ENCODE results near the gene RTN4RL2. TPM values are rescaled to one million over a fixed set of nuclear protein-coding genes. Genes with fewer than 3 reads are reported as not detected.

The RTN4RL2 gene
- total RNA-seq, 1 experiment from 2014 or later = 7.0 TPM

GRCh38 chr11:57523419-57523818, 63.1 kb downstream of the RTN4RL2 start:
- Histone ChIP-seq H3K79me2 (ENCODE audit: insufficient read depth, low read length) (no peaks in the 10 kb centered on the region), H3K9me3 (ENCODE audit: control insufficient read depth, low read depth, low read length) (no peaks in the 10 kb centered on the region), H3K79me1 (ENCODE audit: insufficient read depth, low read depth, low read length, poor library complexity, severe bottlenecking) (no peaks in the 10 kb centered on the region), H2BK120ac (ENCODE audit: low read depth, low read length, poor library complexity, severe bottlenecking) (no peak overlapping the region), H3K27ac (ENCODE audit: insufficient read length, low read depth, low read length) (no peak overlapping the region), H4K91ac (ENCODE audit: insufficient read length, low read depth, low read length) (no peak overlapping the region), H3K23ac (ENCODE audit: insufficient read length, low read depth, low read length) (no peak overlapping the region), H3K9ac (ENCODE audit: extremely low read depth, insufficient read length, low read length) (no peak overlapping the region), H2BK5ac (ENCODE audit: insufficient read length, low read length) (no peak overlapping the region), H2BK15ac (ENCODE audit: low read depth, low read length) (no peak overlapping the region), H2BK12ac (ENCODE audit: insufficient read length, low read depth, low read length) (no peak overlapping the region), H3K23me2 (ENCODE audit: insufficient read length, low read depth, low read length, poor library complexity, severe bottlenecking) (no peaks in the 10 kb centered on the region), H2AFZ (ENCODE audit: low read length) (no peak overlapping the region), H4K8ac (replicated peaks; ENCODE audit: insufficient read length, low read depth, low read length) (no peak overlapping the region), H3T11ph (ENCODE audit: low read length) (no peak overlapping the region), H3K4ac (ENCODE audit: low read depth, low read length) (no peak overlapping the region), H3K27me3 (ENCODE audit: insufficient read depth, low read length) (no peaks in the 10 kb centered on the region), H2AK5ac (ENCODE audit: insufficient read length, low read length) (no peak overlapping the region), H3K4me1 (ENCODE audit: insufficient read depth, low read length) (no peaks in the 10 kb centered on the region), H2BK20ac (ENCODE audit: low read depth, low read length, poor library complexity, severe bottlenecking) (no peak overlapping the region), H3K4me2 (ENCODE audit: insufficient read depth, insufficient read length, low read length) (no peak overlapping the region), H3K18ac (ENCODE audit: insufficient read length, low read depth, low read length) (no peak overlapping the region), H3K56ac (ENCODE audit: insufficient read length, low read depth, low read length) (no peak overlapping the region), H4K5ac (ENCODE audit: insufficient read length, low read depth, low read length) (no peak overlapping the region), H4K20me1 (ENCODE audit: control insufficient read depth, insufficient read depth, insufficient read length) (no peaks in the 10 kb centered on the region), H3K14ac (ENCODE audit: insufficient read depth, low read length) (no peak overlapping the region)
- H3K4me3 Mint-ChIP-seq = no peak overlapping the region
- no peak for DNase-seq
- no peak for TF ChIP-seq CTCF (conservative IDR thresholded peaks at IDR 0.05)
- H3K27me3 Mint-ChIP-seq (ENCODE audit: low read depth) = peaks cover 1% of the 10 kb centered on the region; the same call in 1 of the 2 replicates
- no CpG with 5 or more reads among the region's 4 CpGs for WGBS (ENCODE audit: extremely low coverage, insufficient read length, low lambda C conversion rate)
- H3K4me1 Mint-ChIP-seq = peaks cover 15 to 18% of the 10 kb centered on the region in 2 experiments
- no peak overlapping the region for H3K27ac Mint-ChIP-seq
- peaks cover 6 to 11% (median 11%) of the 10 kb centered on the region in 3 experiments for H3K36me3 Mint-ChIP-seq (ENCODE audit: insufficient read depth in 1 of 3, low read depth in 3 of 3)
- no peaks in the 10 kb centered on the region; a peak in 1 of 5 replicates for H3K9me3 Mint-ChIP-seq

Other genes with a start within 250 kb of the RTN4RL2 start
- 0.37 and 0.39 TPM in 2 replicates for gene APLNR, start 223.3 kb upstream of the RTN4RL2 start, total RNA-seq (2021)
- 130 and 140 TPM in 2 replicates for gene TNKS1BP1, start 135.6 kb upstream of the RTN4RL2 start, total RNA-seq (2021)
- 202 and 205 TPM in 2 replicates for gene SSRP1, start 124.6 kb upstream of the RTN4RL2 start, total RNA-seq (2021)
- gene P2RX3, start 122.2 kb upstream of the RTN4RL2 start, total RNA-seq (2021) = 0.15 and 0.22 TPM in 2 replicates
- not detected in 2 replicates for gene PRG3, start 79.4 kb upstream of the RTN4RL2 start, total RNA-seq (2021)
- gene PRG2, start 69.9 kb upstream of the RTN4RL2 start, total RNA-seq (2021) = 0.31 TPM in 1 of 2 replicates, not detected in the other
- gene SLC43A3, start 33.4 kb upstream of the RTN4RL2 start, total RNA-seq (2021) = 21.4 and 21.9 TPM in 2 replicates
- 16.3 and 17.0 TPM in 2 replicates for gene SLC43A1, start 55.2 kb downstream of the RTN4RL2 start, total RNA-seq (2021)
- 126 and 130 TPM in 2 replicates for gene TIMM10, start 70.2 kb downstream of the RTN4RL2 start, total RNA-seq (2021)
- 0.18 TPM in 1 of 2 replicates, not detected in the other for gene SMTNL1, start 77.1 kb downstream of the RTN4RL2 start, total RNA-seq (2021)
- gene UBE2L6, start 107.1 kb downstream of the RTN4RL2 start, total RNA-seq (2021) = 38.2 and 38.9 TPM in 2 replicates
- 35.2 and 37.9 TPM in 2 replicates for gene SERPING1, start 137.2 kb downstream of the RTN4RL2 start, total RNA-seq (2021)
- gene YPEL4, start 189.4 kb downstream of the RTN4RL2 start, total RNA-seq (2021) = 0.13 TPM in 1 of 2 replicates, not detected in the other
- gene CLP1, start 197.2 kb downstream of the RTN4RL2 start, total RNA-seq (2021) = 35.5 and 37.4 TPM in 2 replicates
- 65.2 and 67.2 TPM in 2 replicates for gene ZDHHC5, start 207.6 kb downstream of the RTN4RL2 start, total RNA-seq (2021)